PC-9 (cell line): ENCODE results near the gene STN1.

Experiments used
- CTCF ChIP-seq: fragments of 200-600 bp; sonication (generic); conservative IDR thresholded peaks from 2 replicates; pipeline ENCODE4 v1.6.1; 2017; ENCODE audit warnings: mixed run types, antibody characterized with exemption, mild to moderate bottlenecking, moderate library complexity
- EZH2 ChIP-seq: fragments of 200-600 bp; sonication (generic); IDR thresholded peaks from 2 replicates; pipeline ENCODE4 v1.8.0; 2017; ENCODE audit warnings: antibody characterized with exemption, low read depth

GRCh38 chr10:103836861-103837260 lies 81.1 kb downstream of the STN1 start:
- TF ChIP-seq CTCF (no peak), EZH2 (no peak)
